Transverse colon (tissue), 4 donors: ENCODE results near the gene HK1. TPM values are rescaled to one million over a fixed set of nuclear protein-coding genes. Genes with fewer than 3 reads are reported as not detected.

ENCODE experiments used
- DNase-seq: peaks from one replicate; pipeline ENCODE4 v3.0.0-alpha.2; 2019
- H3K27ac ChIP-seq, 4 donors: fragments of 200-600 bp; sonication (generic); 2 replicates each; pipeline ENCODE4 v1.5.1; 2016 to 2018; ENCODE audit warnings: inconsistent platforms in 4 of 4
- H3K27me3 ChIP-seq: fragments of 200-600 bp; sonication (generic); 2 replicates; pipeline ENCODE4 v1.5.1; 2017; ENCODE audit warnings: inconsistent platforms
- H3K36me3 ChIP-seq, 4 donors: fragments of 200-600 bp; sonication (generic); 2 replicates each; pipeline ENCODE4 v1.5.1; 2017 to 2019; ENCODE audit warnings: inconsistent platforms in 4 of 4
- H3K4me1 ChIP-seq, 4 donors: fragments of 200-600 bp; sonication (generic); 2 replicates each; pipeline ENCODE4 v1.5.1; 2017 to 2020; ENCODE audit warnings: inconsistent platforms in 4 of 4
- H3K4me3 ChIP-seq, 4 donors: fragments of 200-600 bp; sonication (generic); 1 replicate in 1 of 4; 2 replicates in 3 of 4; pipeline versions ENCODE4 v1.5.1 to v1.6.1; 2017 to 2019; ENCODE audit warnings: inconsistent platforms in 4 of 4
- H3K9me3 ChIP-seq, 2 donors: fragments of 200-600 bp; sonication (generic); 2 replicates each; pipeline ENCODE4 v1.5.1; 2017 to 2019; ENCODE audit warnings: inconsistent platforms in 2 of 2
- CTCF ChIP-seq, 5 experiments: fragments of 200-600 bp in 3 of 5; fragments of 450-650 bp in 2 of 5; sonication (generic) in 3 of 5; IDR thresholded peaks; 1 replicate in 2 of 5; 2 replicates in 3 of 5; pipeline ENCODE4 v1.5.1; 2016 to 2017; ENCODE audit warnings: antibody characterized with exemption in 5 of 5, inconsistent platforms in 3 of 5, mild to moderate bottlenecking in 2 of 5, moderate library complexity in 1 of 5
- EP300 ChIP-seq: sonication (generic); formaldehyde crosslinking; IDR thresholded peaks from one replicate; pipeline ENCODE4 v1.6.1; 2017; ENCODE audit warnings: antibody characterized with exemption, low read depth
- POLR2A ChIP-seq: fragments of 450-650 bp; IDR thresholded peaks from one replicate; pipeline ENCODE4 v1.6.1; 2016; ENCODE audit warnings: antibody characterized with exemption, mild to moderate bottlenecking, moderate library complexity
- POLR2AphosphoS5 ChIP-seq, 3 donors: sonication (generic); formaldehyde crosslinking; IDR thresholded peaks; one replicate each; pipeline ENCODE4 v1.6.1; 2016; ENCODE audit warnings: antibody characterized with exemption in 3 of 3
- WGBS, 2 donors: methylation state at CpG; one replicate each; pipeline ENCODE4 v1.1.5; 2018; ENCODE audit warnings: low coverage in 1 of 2; 5-methylcytosine and 5-hydroxymethylcytosine counted together
- in situ Hi-C, 4 donors: fragments of 200-750 bp; cut with MboI; loops; one replicate each; pipeline versions ENCODE4 v1.15.0 to v1.15.1; 2017; ENCODE audit warnings: low sequenced_read_pairs in 3 of 4, low pct_ligation_motif_present in 1 of 4, low pct_unique_long_range_greater_than_20kb in 1 of 4
- intact Hi-C: fragments of 100-400 bp; cut with DNase I; formaldehyde crosslinking; loops from one replicate; pipeline ENCODE4 v1.15.1; 2023; ENCODE audit warnings: low total_unique reads
- total RNA-seq, 4 donors: library from RNA; depleted of rRNA; stranded (reverse); fragments of >200 nt; gene quantifications; one replicate each; pipeline ENCODE4 v1.1.0, GENCODE V29; 2016

The HK1 gene
- total RNA-seq, 4 donors from 2014 or later, result 27.3 to 69.9 (median 54.0) TPM

- intact Hi-C loops, result no loop called here
- DNase-seq, result no peak
- H3K4me1 ChIP-seq, result peaks cover 0 to 11% (median 5%) of the 10 kb centered on the region in 4 donors
- no peak overlapping the region for H3K27ac ChIP-seq
- H3K9me3 ChIP-seq, result no peaks in the 10 kb centered on the region
- in situ Hi-C loops, result loop anchor here in 3 of 4 donors (25.0 kb wide), 1 partner anchor 395 kb away; the partner anchor contains the start of gene KIFBP (in 3 of the 3)
- H3K27me3 ChIP-seq, result no peaks in the 10 kb centered on the region
- peaks cover 0 to 32% (median 13%) of the 10 kb centered on the region in 4 donors for H3K36me3 ChIP-seq
- TF ChIP-seq POLR2A (no peak), EP300 (no peak), POLR2AphosphoS5 (IDR thresholded peaks at IDR 0.05) (no peak), CTCF (IDR thresholded peaks at IDR 0.05) (no peak)
- no peak overlapping the region for H3K4me3 ChIP-seq
- 92 to 100% methylated on average over 1 to 26 of the region's 26 CpGs for WGBS, 2 donors
Observed at GRCh38 chr10:69382382-69383117, 104.3 kb downstream of the HK1 start.

DNA sequence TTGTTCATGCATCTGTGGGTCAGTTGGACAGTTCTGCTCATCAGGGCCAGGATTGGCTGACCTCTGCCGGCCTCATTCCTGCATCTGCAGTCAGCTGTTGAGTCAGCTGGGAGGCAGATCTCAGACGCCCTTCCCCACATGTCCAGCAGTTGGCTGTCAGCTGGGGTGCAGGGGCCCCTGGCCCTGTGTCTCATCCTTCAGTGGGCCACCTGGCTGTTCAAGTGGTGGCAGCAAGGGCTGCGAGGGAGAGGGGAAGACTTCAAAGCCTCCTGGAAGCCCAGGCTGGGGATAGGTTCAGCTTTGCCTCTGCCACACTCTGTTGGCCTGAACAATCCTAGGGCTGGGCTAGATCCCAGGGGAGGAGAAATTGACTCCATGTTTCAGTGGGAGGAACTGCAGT lies 105.3 kb downstream of the HK1 start:
- peaks cover 0 to 40% (median 14%) of the 10 kb centered on the region in 4 donors for H3K36me3 ChIP-seq
- TF ChIP-seq POLR2A (no peak), CTCF (IDR thresholded peaks at IDR 0.05) (no peak), EP300 (no peak), POLR2AphosphoS5 (IDR thresholded peaks at IDR 0.05) (no peak)
- whole genome bisulfite sequencing, 2 donors, result 74% methylated on average over 3 of the region's 3 CpGs; no CpG with 5 or more reads in 1 of the 2 donors
- no peak overlapping the region for H3K27ac ChIP-seq
- no peak for DNase-seq
- H3K9me3 ChIP-seq, result no peaks in the 10 kb centered on the region
- in situ Hi-C loops, result loop anchor here in 3 of 4 donors (25.0 kb wide), 1 partner anchor 396 kb away; the partner anchor contains the start of gene KIFBP (in 3 of the 3)
- no peaks in the 10 kb centered on the region for H3K27me3 ChIP-seq
- no peak overlapping the region for H3K4me3 ChIP-seq
- intact Hi-C loops, result no loop called here
- peaks cover 0 to 11% (median 3%) of the 10 kb centered on the region in 4 donors for H3K4me1 ChIP-seq

DNA sequence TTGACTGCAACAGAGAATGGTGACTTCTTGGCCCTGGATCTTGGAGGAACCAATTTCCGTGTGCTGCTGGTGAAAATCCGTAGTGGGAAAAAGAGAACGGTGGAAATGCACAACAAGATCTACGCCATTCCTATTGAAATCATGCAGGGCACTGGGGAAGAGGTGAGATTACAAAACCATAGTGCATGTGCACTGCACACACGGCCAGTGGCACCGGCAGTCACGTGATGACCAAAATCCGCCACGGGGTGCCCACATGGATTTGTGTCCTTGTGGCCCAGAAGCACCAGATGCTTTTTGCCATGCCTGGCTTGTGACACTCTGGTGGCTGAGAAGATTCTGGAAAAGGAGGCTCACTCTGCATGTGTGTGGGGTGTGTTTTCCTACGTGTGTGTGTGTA lies 106.0 kb downstream of the HK1 start:
- Histone ChIP-seq H3K36me3 (peaks cover 0 to 40% (median 14%) of the 10 kb centered on the region in 4 donors), H3K27ac (no peak overlapping the region), H3K27me3 (no peaks in the 10 kb centered on the region), H3K9me3 (no peaks in the 10 kb centered on the region), H3K4me3 (no peak overlapping the region), H3K4me1 (peaks cover 0 to 11% (median 3%) of the 10 kb centered on the region in 4 donors)
- in situ Hi-C loops (loop anchor here in 3 of 4 donors (25.0 kb wide), 1 partner anchor 397 kb away; the partner anchor contains the start of gene KIFBP (in 3 of the 3)), intact Hi-C loops (no loop called here)
- 90 to 96% methylated on average over 7 to 10 of the region's 10 CpGs for WGBS, 2 donors
- TF ChIP-seq EP300 (no peak), POLR2AphosphoS5 (IDR thresholded peaks at IDR 0.05) (no peak), POLR2A (no peak), CTCF (IDR thresholded peaks at IDR 0.05) (no peak)
- DNase-seq, result no peak

DNA sequence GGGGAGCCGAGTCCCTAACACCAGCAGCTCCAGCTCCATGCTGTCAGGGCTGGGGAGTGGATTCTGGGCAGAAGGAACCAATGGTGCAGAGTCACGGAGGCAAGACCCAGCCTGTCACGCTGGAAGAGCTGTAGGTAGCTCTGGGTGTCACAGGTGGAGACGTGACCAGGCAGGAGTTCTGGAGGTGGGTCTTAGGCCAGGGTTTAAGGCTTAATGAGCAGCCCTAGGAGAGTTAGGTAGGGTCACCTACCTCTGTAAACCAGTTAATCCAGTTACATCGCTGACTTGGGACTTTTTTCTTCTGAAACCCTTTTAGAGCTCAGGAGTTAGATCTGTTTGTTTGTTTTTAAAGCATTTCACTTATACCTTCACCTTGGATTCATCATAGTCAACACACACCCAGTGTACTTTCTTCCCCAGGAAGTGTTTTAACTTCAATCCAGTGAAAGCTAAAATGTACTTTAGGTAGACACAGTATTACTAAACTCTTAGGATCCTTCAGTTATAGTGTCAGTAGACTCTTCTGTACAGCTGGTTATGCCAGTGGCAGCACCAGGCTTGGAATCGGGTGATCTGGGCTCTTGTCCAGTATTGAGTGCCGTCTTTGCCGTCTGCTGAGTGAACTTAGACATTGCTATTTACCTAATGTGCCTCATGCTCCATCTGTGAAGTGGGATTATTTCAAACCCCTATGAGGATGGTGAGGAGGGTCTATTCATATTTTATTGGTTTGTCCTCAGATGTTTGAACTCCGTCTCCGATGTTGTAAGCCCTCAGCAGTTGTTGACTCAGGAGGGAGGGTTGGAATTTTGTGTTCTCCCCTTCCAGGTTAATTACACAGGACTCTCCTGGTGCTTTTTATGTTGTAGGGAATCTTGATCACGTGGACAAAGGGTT lies 107.4 kb downstream of the HK1 start:
- Histone ChIP-seq H3K4me1 (peaks cover 0 to 11% (median 3%) of the 10 kb centered on the region in 4 donors), H3K9me3 (no peaks in the 10 kb centered on the region), H3K4me3 (no peak overlapping the region), H3K27ac (peak overlapping the region; percentile 8 to 43 (median 28)), H3K36me3 (peaks cover 0 to 36% (median 9%) of the 10 kb centered on the region in 4 donors), H3K27me3 (no peaks in the 10 kb centered on the region)
- TF ChIP-seq POLR2AphosphoS5 (IDR thresholded peaks at IDR 0.05) (no peak), POLR2A (no peak), EP300 (no peak), CTCF (IDR thresholded peaks at IDR 0.05) (no peak)
- in situ Hi-C loops (loop anchor here in 3 of 4 donors (5.0 to 25.0 kb wide), 2 partner anchors 148 to 398 kb away; partner anchors contain the start of gene KIFBP (in 3 of the 3)), intact Hi-C loops (no loop called here)
- 72% methylated on average over 11 of the region's 11 CpGs; no CpG with 5 or more reads in 1 of the 2 donors for WGBS, 2 donors
- DNase-seq, result no peak
